T-helper 2 cell treated with Interferon-gamma antibody and Interleukin-4, amounts not matched to agents 5 μg/mL and 100 μg/mL, for 36 hours (primary cell): ENCODE results near the gene DDX17.

ENCODE experiments used
- DNase-seq: peaks from one replicate; pipeline ENCODE4 v3.0.0; 2021; ENCODE audit warnings: low spot score
- H3K27ac Mint-ChIP-seq: one replicate; pipeline ENCODE4 v1.8.0; 2021; ENCODE audit warnings: mild to moderate bottlenecking, mixed read lengths
- H3K27me3 Mint-ChIP-seq: one replicate; pipeline ENCODE4 v1.8.0; 2021; ENCODE audit warnings: low read depth, mixed read lengths
- H3K36me3 Mint-ChIP-seq: one replicate; pipeline ENCODE4 v1.8.0; 2021; ENCODE audit warnings: low read depth, mixed read lengths
- H3K4me1 Mint-ChIP-seq: one replicate; pipeline ENCODE4 v1.8.0; 2021; ENCODE audit warnings: low read depth, mixed read lengths
- H3K4me3 Mint-ChIP-seq: one replicate; pipeline ENCODE4 v1.8.0; 2022; ENCODE audit warnings: mild to moderate bottlenecking, moderate library complexity, mixed read lengths
- H3K9me3 Mint-ChIP-seq: one replicate; pipeline ENCODE4 v1.8.0; 2021; ENCODE audit warnings: mixed read lengths

DDX17 gene

DNA sequence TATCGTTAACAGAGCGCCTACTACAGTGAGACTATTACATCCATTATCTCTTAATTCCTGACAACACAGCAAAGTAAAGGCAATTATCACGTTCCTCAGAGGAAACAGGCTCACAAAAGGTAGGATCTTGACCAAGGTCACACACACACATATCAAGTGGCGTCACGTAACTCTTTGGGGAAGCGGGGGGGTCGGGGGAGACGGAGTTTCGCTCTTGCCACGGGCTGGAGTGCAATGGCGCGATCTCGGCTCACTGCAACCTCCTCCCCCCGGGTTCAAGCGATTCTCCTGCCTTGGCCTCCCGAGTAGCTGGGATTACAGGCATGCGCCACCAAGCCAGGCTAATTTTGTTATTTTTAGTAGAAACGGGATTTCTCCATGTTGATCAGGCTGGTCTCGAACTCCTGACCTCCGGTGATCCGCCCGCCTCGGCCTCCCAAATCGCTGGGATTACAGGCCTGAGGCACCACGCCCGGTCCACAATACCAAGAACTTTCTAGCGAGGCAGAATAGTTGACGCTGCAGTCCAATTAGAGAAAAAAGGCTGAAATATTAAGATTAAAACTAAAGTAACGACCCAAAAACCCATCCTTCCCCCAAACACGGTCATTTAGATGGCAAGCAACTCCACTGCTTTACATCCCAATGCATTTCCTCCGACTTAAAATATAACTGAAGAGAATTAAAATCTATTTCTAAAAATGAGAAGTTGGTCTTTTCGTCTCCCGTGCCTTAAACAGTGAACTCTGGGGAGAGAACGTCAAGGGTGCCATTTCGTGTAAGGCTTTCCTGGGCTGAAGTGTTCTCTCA is 1.2 kb downstream of the DDX17 start:
- Mint-ChIP-seq H3K9me3 (no peaks in the 10 kb centered on the region), H3K27ac (peak overlapping the region; percentile 97), H3K4me1 (peaks cover 35% of the 10 kb centered on the region), H3K36me3 (peaks cover 60% of the 10 kb centered on the region), H3K27me3 (no peaks in the 10 kb centered on the region), H3K4me3 (peak overlapping the region; percentile 93)
- peak; percentile 50 for DNase-seq

DNA sequence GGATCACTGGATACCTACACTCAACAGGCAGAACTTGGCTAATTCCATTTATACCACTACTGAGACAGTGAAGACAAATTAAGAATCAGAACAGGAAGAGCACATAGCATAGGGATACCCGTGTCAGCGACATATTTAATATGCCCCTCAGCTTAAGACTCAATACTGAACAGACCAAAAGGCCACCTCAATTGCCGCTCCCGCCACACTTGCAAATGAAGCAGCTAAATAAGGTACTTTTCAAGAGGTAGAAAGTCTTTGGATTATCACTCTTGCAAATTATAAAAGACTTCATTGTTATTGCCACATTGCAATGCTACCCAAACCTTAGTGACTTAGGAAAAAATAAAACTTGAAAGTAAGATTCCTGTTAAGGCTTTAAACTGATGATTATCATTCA is 3.1 kb downstream of the DDX17 start:
- H3K27ac Mint-ChIP-seq, result peak overlapping the region; percentile 65
- H3K4me3 Mint-ChIP-seq, result peak overlapping the region; percentile 93
- peaks cover 49% of the 10 kb centered on the region for H3K4me1 Mint-ChIP-seq
- peaks cover 71% of the 10 kb centered on the region for H3K36me3 Mint-ChIP-seq
- no peaks in the 10 kb centered on the region for H3K9me3 Mint-ChIP-seq
- no peak for DNase-seq
- no peaks in the 10 kb centered on the region for H3K27me3 Mint-ChIP-seq

DNA sequence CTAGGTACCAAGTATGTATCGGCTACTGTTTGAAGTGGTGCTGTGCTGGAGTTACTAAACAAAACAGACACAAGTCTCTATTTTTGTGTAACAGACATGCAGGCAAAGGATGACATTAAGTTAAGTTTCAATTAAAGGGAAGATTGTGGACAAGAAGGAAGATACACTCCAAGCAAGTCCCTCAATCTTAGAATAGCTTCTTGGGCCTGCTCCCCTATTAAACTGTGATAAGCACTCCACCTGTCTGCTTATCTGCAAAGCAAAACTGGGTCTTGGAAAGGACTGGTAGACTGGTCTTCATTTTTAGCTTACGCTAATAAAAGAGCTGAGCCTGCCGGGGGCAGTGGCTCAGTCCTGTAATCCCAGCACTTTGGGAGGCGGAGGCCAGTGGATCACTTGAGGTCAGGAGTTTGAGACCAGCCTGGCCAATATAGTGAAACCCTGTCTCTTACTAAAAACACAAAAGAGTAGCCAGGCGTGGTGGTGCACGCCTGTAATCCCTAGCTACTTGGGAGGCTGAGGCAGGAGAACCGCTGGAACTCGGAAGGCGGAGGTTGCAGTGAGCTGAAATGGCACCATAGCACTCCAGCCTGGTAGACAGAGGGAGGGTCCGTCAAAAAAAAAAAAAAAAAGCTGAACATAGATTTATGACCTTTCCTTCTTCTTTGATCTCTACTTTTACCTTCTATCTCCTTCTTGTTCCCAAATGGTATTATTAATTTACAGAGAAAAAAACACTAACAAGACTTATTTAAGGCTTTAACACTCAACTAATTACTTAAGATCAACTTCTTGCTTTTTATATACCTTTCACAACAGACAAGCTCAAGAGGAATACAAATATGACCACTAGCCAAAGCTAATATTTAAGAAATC is 4.1 kb downstream of the DDX17 start:
- peaks cover 52% of the 10 kb centered on the region for H3K4me1 Mint-ChIP-seq

DNA sequence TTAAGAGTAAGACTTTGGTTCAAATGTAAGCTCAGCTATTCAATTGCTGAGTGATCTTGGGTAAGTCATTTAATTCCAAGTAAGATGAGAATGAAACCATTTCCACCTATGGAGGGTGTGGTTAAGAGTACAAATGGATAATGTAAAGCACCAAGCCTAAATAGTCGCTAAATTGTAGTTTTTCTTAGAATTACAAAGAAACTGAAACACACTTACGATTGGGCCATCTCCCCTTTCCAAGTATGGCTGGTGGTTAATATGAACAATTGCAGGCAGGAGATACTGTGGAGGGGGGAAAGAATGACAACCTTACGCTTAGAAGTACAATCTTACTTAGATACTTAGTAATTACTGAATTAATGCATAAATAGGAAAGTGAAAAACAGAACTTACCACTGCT is 8.2 kb downstream of the DDX17 start:
- Mint-ChIP-seq H3K36me3 (peaks cover 75% of the 10 kb centered on the region), H3K27ac (no peak overlapping the region), H3K4me3 (no peak overlapping the region), H3K4me1 (peaks cover 54% of the 10 kb centered on the region), H3K9me3 (no peaks in the 10 kb centered on the region), H3K27me3 (no peaks in the 10 kb centered on the region)
- DNase-seq, result no peak

More for the DNA sequence above, 4.1 kb downstream of the DDX17 start:
- DNase-seq, result no peak
- no peaks in the 10 kb centered on the region for H3K9me3 Mint-ChIP-seq
- no peak overlapping the region for H3K27ac Mint-ChIP-seq
- peak overlapping the region; percentile 93 for H3K4me3 Mint-ChIP-seq
- peaks cover 75% of the 10 kb centered on the region for H3K36me3 Mint-ChIP-seq
- no peaks in the 10 kb centered on the region for H3K27me3 Mint-ChIP-seq

DNA sequence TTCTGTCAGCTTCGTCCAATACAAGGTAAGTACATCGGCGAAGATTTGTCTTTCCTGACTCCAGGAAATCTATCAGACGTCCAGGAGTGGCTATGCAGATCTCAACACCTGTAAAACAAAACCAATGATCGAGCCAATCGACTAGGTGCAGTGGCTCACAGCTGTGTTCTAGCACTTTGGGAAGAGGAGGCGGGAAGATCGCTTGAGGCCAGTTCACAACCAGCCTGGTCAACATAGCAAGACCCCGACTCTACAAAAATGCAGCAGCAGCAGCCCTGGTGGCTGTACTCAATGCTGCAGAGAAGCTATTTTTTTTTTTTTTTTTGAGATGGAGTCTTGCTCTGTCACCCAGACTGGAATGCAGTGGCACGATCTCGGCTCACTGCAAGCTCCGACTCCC is 11.2 kb downstream of the DDX17 start:
- Mint-ChIP-seq H3K4me3 (no peak overlapping the region), H3K9me3 (no peaks in the 10 kb centered on the region), H3K4me1 (peaks cover 51% of the 10 kb centered on the region), H3K27ac (peak overlapping the region; percentile 26), H3K27me3 (no peaks in the 10 kb centered on the region), H3K36me3 (peaks cover 72% of the 10 kb centered on the region)
- DNase-seq, result no peak

DNA sequence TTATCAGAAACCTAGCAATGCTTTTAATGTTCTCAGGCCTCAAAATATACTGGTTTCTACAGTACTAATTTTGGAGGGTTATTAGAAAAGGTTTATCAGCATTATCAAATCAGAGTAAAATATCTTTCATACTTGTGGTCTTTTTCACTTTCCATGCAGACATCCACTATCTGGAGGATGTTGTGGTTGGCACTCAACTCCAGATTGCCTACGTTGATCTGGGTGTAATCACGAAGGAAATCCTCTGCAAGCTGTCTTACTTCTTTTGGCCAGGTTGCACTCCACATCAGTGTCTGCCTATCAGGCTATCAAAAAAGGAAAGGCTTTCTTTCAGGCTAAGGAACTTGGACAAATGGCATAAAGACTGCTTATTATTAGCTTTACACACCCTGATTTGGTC is 11.6 kb downstream of the DDX17 start:
- H3K27ac Mint-ChIP-seq, result no peak overlapping the region
- H3K9me3 Mint-ChIP-seq, result no peaks in the 10 kb centered on the region
- peaks cover 74% of the 10 kb centered on the region for H3K36me3 Mint-ChIP-seq
- H3K27me3 Mint-ChIP-seq, result no peaks in the 10 kb centered on the region
- no peak overlapping the region for H3K4me3 Mint-ChIP-seq
- DNase-seq, result no peak
- peaks cover 54% of the 10 kb centered on the region for H3K4me1 Mint-ChIP-seq

DNA sequence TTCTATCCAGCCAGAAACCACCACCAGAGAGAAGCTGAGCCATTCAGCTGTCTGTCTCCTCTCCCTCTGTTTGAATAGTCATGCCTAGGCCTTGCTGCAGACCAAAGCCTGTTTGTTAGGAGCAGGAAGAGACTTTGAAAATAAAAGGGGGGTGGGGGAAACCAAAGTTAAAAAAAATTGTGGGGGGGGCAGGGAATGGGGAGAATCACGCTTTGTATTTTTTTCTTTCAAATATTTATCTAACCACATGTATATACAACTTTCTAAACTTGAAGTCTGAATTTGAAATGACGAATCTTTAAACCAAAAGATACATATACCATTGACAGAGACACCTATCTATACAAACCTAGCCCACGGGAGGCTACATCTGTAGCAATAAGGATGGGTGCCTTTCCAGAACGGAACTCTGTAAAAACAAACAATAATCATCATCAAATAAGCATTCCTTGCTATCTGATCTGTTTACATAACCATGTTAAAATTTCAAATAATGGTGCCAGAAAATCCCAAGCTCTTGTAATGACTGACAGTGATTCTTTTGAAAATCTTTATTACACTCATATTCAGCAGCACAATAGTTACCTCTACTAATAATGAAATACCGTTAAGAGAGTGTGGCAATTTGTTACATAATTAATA is 14.3 kb downstream of the DDX17 start:
- DNase-seq, result no peak
- no peaks in the 10 kb centered on the region for H3K9me3 Mint-ChIP-seq
- H3K27ac Mint-ChIP-seq, result no peak overlapping the region
- H3K4me3 Mint-ChIP-seq, result no peak overlapping the region
- H3K36me3 Mint-ChIP-seq, result peaks cover 74% of the 10 kb centered on the region
- H3K27me3 Mint-ChIP-seq, result no peaks in the 10 kb centered on the region
- peaks cover 46% of the 10 kb centered on the region for H3K4me1 Mint-ChIP-seq

DNA sequence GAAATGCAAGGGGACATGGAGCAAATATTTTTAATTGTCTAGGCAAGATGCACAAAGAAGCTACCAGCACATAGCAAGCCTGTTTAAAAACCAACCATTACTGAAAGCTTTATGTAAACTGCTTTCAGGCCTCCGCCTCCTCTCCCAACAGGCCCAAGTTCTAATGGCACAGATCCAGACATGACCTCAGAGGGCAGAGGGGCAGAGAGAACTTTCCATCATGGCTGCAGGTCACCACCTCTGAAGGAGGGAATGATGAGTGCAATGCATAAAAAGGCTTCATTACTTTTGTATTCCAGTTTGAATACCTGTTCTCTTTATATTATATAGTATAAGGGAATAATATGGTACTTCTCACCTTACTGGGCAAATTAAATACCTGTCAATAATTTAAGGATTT is 15.2 kb downstream of the DDX17 start:
- Mint-ChIP-seq H3K27ac (peak overlapping the region; percentile 59), H3K4me1 (peaks cover 48% of the 10 kb centered on the region), H3K36me3 (peaks cover 79% of the 10 kb centered on the region), H3K4me3 (no peak overlapping the region), H3K27me3 (no peaks in the 10 kb centered on the region), H3K9me3 (no peaks in the 10 kb centered on the region)
- no peak for DNase-seq

DNA sequence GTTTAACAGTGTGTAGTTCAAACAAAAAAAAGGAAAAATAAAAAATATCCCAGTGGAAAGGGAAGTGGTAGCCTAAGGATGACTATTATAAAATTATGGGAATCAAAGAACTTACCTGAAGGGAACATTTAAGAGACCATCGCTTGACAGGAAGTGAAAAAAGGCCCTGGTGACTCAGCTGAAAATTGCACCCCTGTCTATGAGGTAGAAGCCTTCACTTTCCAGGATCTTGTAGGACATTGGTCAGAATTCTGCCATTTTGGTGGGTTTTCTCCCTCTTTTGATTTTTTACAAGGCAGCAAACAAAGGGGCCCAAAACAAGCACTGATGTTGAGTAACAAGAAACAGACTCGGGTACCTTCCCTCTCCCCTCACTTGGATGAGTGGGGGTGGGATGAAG is 15.6 kb downstream of the DDX17 start:
- no peak for DNase-seq
- Mint-ChIP-seq H3K27ac (peak overlapping the region; percentile 59), H3K27me3 (no peaks in the 10 kb centered on the region), H3K9me3 (no peaks in the 10 kb centered on the region), H3K4me3 (no peak overlapping the region), H3K36me3 (peaks cover 79% of the 10 kb centered on the region), H3K4me1 (peaks cover 47% of the 10 kb centered on the region)

DNA sequence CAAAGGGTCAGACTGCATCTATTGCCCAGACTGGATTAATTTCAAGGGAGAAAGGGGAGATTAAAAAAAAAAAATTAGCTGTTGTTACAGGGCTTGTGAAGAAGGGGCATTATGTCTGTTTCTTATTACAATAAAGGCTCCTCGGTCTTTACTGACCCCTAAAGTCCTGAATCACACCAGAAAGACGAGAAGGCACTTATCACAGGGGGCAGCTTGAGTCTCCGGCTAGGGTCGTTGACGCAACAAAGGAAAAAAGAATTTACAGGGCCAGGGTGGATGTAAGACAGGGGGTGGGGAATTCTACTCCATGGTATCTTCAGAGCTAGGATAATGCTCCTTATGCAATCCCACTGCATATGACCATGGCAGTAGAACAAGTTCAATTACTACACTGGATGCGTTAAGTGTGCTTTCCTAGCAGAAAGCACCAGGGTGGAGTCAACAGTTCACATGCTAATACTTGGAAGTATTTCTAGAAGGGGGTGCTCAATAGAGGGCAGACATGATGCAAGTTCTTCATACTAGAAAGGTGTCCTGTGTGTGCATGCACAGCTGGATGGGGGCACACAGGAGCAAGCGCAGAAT is 16.5 kb downstream of the DDX17 start:
- Mint-ChIP-seq H3K27me3 (no peaks in the 10 kb centered on the region), H3K27ac (peak overlapping the region; percentile 17), H3K4me3 (no peak overlapping the region), H3K4me1 (peaks cover 44% of the 10 kb centered on the region), H3K9me3 (no peaks in the 10 kb centered on the region), H3K36me3 (peaks cover 81% of the 10 kb centered on the region)
- no peak for DNase-seq

DNA sequence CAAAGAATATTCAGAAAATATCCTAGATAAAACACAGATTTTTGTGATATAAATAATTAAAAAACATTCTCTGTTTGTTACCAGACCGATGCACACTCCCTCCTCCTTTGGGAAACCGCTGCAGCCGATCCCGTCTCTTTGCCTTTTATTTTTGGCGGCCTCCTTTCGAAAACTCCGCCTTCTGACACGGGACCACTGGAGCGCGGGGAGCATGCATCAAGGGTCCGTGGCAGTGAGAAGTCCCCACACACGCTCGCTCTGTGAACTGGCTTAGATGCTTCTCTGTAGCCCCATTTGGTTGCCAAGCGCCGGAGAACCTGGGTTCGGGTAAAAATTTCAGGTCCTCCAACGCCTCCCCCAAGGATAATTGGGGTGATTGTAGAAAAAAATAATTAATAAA is 17.0 kb downstream of the DDX17 start:
- H3K4me1 Mint-ChIP-seq, result peaks cover 43% of the 10 kb centered on the region
- no peaks in the 10 kb centered on the region for H3K9me3 Mint-ChIP-seq
- H3K36me3 Mint-ChIP-seq, result peaks cover 81% of the 10 kb centered on the region

DNA sequence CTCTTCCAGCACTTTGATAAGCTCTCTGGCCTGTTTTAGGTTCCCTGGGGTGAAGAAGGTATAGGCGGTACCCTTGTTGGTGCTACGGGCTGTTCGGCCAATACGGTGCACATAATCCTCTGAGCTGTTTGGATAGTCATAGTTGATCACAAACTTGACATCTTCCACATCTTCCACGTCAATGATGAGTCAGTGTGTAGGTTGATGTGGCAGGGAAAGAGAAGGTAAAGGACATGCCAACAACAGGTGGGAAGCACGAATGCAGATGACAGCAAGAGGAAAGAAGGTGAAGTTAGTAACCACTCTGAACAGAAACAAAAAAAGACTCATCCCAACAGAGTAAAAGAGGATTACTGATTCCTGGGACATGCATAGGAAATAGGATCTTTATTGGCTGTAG is 18.2 kb downstream of the DDX17 start:
- Mint-ChIP-seq H3K27ac (no peak overlapping the region), H3K4me1 (peaks cover 42% of the 10 kb centered on the region), H3K4me3 (no peak overlapping the region), H3K27me3 (no peaks in the 10 kb centered on the region), H3K9me3 (no peaks in the 10 kb centered on the region), H3K36me3 (peaks cover 80% of the 10 kb centered on the region)
- no peak for DNase-seq

More for the DNA sequence above, 17.0 kb downstream of the DDX17 start:
- Mint-ChIP-seq H3K4me3 (no peak overlapping the region), H3K27ac (no peak overlapping the region), H3K27me3 (no peaks in the 10 kb centered on the region)
- DNase-seq, result no peak

DNA sequence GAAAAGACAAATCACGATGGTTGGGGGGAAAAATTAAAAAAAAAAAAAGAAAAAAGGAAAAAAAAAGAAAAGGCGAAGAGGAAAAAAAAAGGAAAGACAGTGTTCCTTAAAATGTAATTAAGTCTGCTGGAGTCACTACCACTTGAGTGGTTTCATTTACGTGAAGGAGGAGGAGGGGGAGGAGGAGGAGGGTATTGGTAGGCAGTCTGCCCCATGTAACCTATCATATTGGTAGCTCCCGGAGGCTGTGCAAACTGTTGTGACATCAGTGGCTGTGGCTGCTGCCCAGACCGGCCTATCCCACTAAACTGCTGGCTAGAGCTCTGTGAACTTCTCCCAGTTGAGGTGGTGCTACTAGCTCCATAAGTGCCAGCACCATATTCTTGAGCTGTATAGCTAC is 20.3 kb downstream of the DDX17 start:
- peak overlapping the region; percentile 34 for H3K27ac Mint-ChIP-seq

More for the DNA sequence above, 20.3 kb downstream of the DDX17 start:
- Mint-ChIP-seq H3K9me3 (no peaks in the 10 kb centered on the region), H3K4me1 (peaks cover 31% of the 10 kb centered on the region), H3K36me3 (peaks cover 85% of the 10 kb centered on the region), H3K4me3 (no peak overlapping the region), H3K27me3 (no peaks in the 10 kb centered on the region)
- no peak for DNase-seq
